Hindlimb muscle (tissue), 1 donor: ENCODE measurements around the gene RPL13A. TPM values are rescaled to one million over a fixed set of nuclear protein-coding genes. Genes with fewer than 3 reads are reported as not detected.

Source experiments
- polyA plus RNA-seq: library from polyadenylated mRNA; unstranded; fragments of 120-200 nt; gene quantifications from one replicate; pipeline ENCODE4 v1.2.1, GENCODE V29; 2013; ENCODE audit not compliant: insufficient read length

The RPL13A gene
- polyA plus RNA-seq, 1 donor: 4,873 TPM

Other genes starting within 250 kb of the RPL13A start
- 1.9 TPM for gene SLC6A16, start 162.4 kb upstream of the RPL13A start, polyA plus RNA-seq
- 18.5 TPM for gene CD37, start 152.2 kb upstream of the RPL13A start, polyA plus RNA-seq
- 72.1 TPM for gene TEAD2, start 125.2 kb upstream of the RPL13A start, polyA plus RNA-seq
- gene DKKL1, start 123.7 kb upstream of the RPL13A start, polyA plus RNA-seq: 2.4 TPM
- gene KASH5, start 99.4 kb upstream of the RPL13A start, polyA plus RNA-seq: not detected
- gene PTH2, start 64.2 kb upstream of the RPL13A start, polyA plus RNA-seq: not detected
- not detected for gene GFY, start 62.2 kb upstream of the RPL13A start, polyA plus RNA-seq
- gene SLC17A7, start 46.1 kb upstream of the RPL13A start, polyA plus RNA-seq: 0.76 TPM
- 43.8 TPM for gene PIH1D1, start 35.8 kb upstream of the RPL13A start, polyA plus RNA-seq
- gene ALDH16A1, start 34.4 kb upstream of the RPL13A start, polyA plus RNA-seq: 14.8 TPM
- gene FLT3LG, start 13.4 kb upstream of the RPL13A start, polyA plus RNA-seq: 3.5 TPM
- 3,298 TPM for gene RPS11, start 8.8 kb downstream of the RPL13A start, polyA plus RNA-seq
- gene FCGRT, start 25.1 kb downstream of the RPL13A start, polyA plus RNA-seq: 178 TPM
- gene RCN3, start 40.4 kb downstream of the RPL13A start, polyA plus RNA-seq: 44.5 TPM
- 59.7 TPM for gene NOSIP, start 92.9 kb downstream of the RPL13A start, polyA plus RNA-seq
- gene PRRG2, start 93.7 kb downstream of the RPL13A start, polyA plus RNA-seq: 0.18 TPM
- 23.3 TPM for gene PRR12, start 103.6 kb downstream of the RPL13A start, polyA plus RNA-seq
- gene RRAS, start 152.5 kb downstream of the RPL13A start, polyA plus RNA-seq: 29.1 TPM
- 36.4 TPM for gene SCAF1, start 154.6 kb downstream of the RPL13A start, polyA plus RNA-seq
- gene IRF3, start 178.2 kb downstream of the RPL13A start, polyA plus RNA-seq: 38.7 TPM
- 35.9 TPM for gene BCL2L12, start 178.3 kb downstream of the RPL13A start, polyA plus RNA-seq
- gene PRMT1, start 189.7 kb downstream of the RPL13A start, polyA plus RNA-seq: 214 TPM
- 2.2 TPM for gene ADM5, start 202.0 kb downstream of the RPL13A start, polyA plus RNA-seq
- 6.2 TPM for gene CPT1C, start 203.5 kb downstream of the RPL13A start, polyA plus RNA-seq